HG03135 (cell line): ENCODE data around the gene MSX2.

Source experiments
- ATAC-seq: cut with Tn5 transposase; IDR thresholded peaks from one replicate; pipeline ENCODE4 v1.9.1; 2021; ENCODE audit warnings: mild to moderate bottlenecking, moderate library complexity; ENCODE audit not compliant: unreplicated experiment

Gene MSX2

DNA sequence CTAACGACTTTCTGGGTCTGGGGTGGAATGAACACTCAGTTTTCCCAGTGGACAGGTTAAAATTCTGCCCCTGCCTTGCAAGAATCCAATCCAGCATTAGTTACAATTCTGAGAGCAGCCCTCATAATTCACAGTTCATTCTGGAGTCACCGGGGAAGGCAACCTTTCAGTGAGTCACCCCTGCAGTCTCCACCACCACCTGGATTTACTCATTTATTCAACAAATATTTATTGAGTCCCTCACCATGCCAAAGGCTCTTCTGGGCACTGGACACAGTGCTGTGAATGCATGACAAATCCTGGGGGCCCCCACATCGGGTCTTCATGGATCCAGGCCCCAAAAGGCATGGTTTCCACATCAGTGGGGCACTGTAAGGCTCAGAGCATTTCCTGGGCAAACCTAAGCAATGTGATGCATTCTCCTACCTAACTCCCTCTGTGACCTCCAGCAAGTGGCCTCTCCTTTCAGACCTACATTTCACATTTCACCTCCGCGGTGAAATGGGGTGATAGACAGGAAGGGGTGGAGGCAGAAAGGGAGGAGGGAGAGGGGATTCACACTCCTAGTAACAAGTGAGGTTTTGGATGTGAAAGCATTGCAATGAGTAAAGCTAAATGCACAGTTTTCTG lies 6.4 kb upstream of the MSX2 start:
- no peak for ATAC-seq

DNA sequence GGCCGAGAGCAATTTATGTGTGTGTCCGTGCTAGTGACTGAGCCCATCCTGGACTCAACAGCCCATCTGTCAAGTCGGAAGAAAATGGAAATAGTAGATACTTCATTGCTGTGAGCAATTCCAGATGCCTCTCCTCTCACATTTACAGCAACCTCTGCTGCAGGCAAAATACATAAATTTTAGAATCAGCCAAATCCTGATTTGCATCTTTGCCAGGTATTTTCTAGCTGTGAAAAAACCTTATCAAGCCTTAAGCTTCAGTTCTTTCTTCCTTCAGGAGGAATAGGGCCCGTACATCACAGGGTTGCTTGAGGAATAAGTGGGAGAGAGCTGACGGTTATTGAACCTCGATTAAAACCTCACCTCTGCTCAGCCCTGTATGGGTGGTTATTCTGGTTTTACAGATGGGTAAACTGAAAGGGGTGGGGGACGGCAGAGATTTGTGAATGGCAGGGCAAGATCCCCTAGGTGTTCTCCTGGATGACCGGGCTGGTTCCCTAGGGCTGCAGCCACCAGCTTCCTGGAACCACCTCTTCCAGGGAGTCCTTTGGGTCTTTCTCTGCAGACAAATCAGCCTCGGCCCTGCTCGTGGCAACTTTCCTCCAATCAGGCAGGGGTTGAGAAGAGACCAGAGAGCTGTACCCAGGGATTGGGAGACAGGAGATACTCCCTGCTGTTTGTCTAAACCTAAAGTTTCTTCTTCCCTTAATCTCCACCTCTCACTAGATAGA lies 5.3 kb upstream of the MSX2 start:
- ATAC-seq: no peak

DNA sequence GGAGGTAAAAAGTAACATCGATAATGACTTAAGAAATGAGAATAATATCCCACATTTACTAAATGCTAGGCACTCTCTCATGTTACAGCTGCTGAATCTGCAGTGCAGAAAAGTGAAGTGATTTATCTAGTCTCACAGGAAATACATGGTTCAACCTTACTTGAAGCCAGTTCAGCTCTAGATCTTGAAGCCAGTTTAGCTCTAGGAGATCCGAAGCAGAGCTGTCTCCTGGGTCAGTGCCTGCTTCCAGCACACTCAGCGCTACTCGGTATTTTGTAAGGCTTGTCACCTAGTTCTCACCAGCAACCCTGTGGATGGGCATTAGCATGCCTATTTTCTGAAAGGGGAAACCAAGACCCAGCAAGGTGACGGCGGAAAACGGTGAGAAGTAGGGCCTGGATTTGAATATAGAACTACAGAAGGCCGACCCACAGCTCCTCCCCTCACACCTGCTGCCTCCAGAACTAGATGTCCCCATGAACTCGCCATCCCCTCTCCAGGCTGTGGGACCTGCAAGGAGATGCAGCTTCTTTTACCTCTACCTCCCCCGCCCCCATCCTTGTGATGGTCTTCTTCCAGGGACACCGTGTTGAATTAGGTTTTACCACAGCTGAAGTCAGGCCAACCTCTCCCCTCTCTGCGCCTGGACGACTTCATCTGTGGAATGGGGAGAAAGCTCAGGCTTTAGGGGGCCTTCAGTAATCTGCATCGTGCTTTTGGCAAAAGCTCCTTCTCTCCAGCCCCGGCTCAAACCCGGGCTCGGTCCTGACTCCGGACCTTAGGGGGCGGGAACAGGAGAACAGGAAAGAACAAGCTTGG lies 4.4 kb upstream of the MSX2 start:
- ATAC-seq: no peak

DNA sequence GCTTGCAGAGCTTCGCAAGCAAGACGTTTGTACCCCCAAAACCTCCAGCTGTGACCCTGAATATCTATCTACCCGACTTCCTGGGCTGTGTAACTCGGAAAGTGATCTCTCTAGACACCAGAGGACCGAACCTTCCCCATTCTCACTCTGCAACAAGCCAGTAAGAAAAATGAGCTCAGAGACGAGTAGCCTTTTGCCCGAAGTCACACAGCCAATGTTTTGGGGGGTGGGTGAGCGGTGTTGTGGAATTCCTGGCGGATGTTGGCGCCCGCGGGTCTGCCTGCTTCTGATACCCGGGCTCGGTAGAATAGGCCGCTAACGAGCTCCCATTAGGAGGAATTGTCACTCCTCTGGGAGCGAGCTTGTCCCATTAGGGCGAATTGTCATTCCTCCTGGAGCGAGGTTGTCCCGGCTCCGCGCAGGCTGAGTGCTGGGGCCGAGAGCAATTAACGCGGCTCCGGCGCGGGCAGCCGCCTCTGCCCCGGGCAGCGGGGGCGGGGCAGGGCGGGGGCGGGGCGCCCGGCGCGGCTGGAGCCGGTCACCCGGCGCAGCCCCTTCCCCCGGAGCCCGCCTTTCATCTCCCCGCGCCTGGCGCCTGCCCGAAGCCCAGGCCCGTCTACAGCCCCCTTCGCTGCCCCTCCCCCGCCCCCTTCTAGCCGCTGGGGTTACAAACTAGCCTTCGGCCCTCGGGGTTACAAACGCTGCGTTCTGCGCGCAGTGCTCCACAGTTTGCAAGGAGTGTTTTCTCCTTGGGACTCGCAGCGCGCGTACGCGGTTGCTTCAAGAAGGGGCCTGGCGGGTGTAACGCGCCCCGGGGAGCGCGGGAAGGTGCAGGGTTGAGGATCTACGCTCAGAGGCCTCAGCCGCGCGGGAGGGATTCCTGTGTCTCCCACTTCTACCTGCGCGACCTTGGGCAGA lies 3.5 kb upstream of the MSX2 start:
- ATAC-seq: no peak

DNA sequence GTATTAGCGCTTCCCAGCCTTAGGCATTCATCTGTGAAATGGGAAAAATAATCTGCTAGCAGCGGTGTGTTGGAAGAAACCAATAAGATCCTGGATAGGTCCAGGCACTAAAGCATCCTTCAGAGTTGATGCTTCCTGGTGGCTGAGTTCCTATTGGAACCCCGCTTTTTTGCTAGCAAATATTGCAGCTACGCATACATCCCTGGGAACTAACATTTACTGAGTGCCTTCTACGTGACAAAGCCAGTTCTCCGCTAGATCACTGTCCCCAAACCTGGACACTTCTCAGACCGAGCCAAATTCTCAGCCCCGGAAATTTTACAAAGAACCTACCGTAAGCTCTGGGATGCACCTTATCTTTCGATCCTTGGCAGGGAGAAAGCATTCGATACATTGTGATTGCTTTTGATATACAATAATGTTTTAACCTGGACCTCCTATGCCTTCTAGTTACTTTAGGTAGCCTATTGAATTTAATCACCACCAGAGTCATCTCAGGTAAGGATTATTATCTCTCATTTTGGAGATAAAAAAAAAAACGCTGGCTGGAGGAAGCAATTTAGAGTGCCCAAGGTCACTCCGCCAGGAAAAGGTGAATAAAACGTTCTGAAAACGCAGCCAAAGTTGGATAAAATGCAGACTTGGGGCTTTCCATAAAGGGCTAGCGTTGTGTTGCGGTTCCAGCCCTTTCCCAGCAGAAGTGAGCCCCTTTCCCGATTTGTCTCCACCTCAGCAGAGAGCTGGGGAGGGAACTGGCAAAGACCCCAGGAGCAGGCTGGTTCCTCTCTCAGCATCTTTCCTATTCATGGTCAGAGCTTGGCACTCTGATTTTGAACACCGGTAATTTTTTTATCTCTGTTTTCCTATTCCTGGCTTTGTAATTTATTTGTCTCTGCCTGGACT lies 2.6 kb upstream of the MSX2 start:
- ATAC-seq: no peak

DNA sequence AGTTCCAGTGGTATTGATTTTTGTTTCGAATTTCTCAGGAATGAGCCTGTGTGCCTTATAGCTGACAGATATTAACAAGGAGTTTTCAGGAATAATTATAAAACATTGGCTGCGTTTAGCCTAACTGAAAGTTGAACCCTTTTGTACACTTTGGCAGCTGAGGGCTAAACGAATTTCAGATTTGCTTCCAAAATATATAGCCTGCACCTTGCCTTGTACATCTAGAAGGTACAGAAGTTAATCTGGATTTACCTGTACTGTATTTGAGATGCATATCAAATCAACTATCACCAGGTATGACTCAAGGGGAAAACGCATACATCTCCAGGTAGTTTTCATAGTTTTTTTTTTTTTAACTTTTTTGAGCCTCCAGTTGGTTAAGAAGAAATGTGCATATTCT lies 1.9 kb upstream of the MSX2 start:
- ATAC-seq: no peak

DNA sequence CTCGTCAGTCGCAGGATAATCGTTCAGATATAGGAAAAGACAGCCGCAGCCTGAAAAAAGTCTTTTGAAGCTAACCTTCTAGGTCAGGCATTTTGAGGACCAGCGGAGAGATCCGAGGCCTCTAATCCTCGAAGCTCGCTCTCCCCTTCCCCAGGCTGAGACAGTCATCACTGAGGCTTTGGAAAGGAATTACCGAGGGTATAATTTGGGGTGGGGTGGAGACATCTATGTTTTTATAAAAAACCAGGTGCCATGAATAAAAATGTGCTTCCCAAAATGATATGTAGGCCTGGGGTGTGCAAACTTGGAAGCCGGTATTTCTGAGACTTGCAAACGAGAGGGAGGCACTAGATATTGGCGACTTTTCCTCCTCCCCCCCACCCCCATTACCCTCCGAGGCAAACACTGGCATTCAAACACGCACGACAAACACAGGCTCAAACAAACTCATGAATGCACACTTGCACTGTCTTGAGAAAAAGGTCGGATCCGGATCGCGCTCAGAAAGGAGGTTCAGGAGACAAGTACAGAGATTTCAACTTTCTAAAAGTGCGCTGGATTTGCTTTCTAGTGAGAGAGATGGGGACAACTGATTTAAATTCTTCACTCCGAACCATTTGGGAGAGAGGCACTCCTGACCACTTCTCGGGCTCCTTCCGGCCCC lies 935 bp upstream of the MSX2 start:
- no peak for ATAC-seq

DNA sequence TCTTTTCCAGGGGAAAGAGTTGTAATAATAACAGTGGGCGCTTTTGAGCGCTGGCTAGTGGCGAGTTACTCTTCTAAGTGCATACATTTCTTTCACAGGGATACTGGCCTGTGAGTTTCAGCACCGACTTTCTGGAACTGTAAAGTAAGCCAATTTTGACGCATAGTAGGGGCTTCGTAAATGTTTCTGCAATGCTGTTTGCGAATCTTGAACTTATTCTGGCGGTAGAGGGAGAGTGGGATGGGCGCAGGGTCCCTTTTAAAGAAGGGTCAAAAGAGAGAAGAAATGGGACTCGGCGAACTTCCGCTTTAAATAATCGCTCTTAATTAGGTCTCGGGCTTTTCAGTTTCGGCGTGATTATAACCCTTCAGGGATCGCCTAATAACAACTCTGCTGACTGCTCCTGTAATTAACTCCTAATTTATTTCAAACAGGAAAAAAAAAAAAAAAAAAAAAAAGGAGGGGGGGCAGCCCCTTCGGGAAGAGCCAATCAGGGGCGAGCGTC lies 351 bp upstream of the MSX2 start:
- ATAC-seq: no peak

DNA sequence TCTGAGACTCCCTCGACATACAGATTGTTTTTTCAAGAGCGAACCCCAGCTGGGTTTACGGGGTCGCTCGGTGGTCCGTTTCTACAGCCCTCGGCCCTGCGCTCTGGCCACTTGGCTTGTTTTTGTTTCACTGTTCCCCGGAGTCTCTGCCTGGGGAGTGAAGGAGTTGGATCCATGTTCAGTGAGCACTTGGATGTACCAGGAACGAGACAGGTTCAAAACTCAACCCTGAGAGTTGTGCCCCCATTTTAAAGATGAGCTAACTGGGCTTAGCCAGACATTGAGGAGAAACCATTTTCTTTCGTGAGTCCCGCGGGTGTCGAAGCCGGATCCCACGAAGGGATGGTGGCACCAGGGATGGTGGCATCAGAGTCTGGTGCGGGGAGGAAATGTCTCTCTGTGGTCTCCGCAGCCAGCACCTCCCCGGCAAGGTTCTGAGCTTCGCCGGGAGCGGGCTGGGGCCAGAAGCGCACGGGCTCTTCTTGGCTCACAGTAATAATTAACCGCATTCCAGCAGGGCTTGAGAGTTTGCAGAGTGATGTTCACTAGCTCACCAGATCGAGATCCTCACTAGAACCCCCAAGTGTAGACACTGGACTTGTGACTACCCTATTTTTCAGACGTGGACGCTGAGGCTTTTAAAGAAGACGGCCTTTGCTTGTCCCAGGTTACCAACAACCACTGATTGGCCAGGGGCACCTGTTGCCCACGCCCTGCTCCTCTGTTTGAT lies 1.0 kb downstream of the MSX2 start:
- ATAC-seq: no peak

DNA sequence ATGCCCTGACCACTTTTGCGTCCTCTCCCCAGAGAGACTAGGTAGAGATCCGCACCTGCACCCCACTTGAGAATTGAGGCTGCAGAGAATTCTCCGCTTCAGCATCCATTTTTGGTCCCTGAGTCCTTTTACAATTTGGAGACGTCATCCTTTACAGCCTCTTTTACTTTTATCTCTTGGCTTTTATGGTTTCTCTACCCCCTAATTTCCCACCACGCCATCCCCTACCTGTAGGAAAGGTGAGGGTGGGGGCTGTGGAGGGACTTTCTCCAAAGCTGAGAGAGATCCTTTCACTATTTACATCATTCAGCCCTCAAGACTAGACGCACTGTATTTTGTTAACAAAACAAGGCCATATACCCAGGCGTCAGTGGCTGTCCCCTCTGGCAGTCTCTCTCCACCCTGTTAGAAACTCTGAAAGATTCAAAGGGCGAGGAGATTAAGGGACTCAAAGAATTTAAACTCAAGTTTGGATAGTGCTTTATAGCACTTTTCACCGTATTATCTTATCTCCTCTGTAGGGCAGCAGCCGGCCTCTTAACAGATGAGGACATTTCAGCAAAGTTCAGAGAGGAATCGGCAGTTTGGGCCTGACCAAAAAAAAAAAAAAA lies 1.7 kb downstream of the MSX2 start:
- ATAC-seq: no peak

DNA sequence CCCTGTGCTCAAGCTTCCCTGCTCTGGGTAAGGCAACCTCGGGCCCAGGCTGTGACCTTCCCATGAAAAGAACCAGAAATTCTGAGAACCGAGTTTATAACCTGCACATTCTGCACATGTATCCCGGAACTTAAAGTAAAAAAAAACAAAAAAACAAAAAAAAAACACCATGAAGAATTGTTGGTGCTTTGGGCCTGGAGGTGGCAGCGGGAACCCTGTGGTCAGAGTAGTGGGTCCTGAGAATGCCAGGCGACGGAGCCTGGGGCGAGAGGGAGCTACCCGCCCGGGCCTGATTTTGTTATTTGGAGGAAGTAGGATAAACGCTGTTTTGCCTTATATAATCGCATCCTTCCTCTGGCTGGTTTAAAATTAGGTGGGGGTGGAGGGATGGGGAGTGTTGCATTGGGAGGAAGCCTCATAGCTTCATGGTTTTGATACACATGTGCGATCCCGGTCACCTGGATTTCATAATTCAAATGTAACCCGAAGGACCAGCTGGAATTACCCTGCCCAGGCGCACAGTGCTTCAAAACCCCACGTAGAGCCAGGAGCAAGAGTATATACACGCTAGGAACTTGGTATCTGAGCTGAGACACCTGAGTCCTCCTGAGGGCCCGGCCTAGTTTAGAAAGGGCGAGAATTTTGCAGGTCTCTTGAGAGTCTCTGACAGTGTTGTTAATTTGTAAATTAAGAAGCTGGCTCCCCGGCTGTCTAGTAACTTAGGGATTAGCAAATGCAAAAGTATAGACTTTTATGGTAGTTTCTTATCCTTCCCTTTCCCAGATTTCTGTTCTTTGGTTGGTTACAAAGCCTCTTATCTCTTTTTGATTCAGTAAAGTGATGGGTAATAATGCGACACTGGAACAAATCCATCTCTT lies 2.8 kb downstream of the MSX2 start:
- ATAC-seq: no peak

DNA sequence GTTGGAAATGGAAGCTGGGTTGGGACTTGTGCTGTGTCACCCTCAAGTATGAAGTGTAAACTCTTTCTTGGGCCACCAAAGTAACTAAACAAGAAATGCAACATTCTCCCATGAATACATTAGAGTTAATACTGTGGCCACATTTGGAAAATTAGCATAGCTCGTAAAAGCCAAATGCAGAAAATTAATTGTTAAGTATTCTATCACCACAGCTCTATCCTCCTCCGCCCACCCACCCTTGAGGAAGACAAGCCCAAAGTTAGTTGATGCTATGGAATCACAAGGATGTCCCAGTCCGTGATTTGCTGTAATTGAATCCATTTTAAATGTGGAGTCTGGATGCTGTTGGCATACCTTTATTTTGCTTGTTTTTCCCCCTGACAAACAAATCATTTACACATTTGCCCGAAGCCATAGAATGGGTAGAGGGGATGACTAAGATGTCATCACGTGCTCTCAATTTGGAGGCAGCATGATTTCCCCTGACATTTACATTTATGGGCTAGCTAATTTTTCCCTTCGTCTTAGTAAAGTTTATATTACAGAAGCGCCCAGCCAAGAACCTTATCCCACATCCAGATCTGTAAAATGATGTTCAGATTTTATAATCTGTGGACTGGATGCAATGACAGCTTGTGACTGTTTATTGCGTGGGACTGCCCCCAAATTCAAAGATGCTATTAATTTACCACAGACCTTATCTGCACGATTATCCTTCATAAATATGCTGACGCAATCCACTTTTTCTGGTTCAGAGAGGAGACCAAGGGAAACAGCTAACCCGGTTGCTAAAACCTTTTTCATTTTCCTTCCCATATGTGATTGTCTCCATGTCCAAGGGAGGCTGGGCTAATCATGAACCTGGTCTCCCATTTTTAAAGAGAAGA lies 3.7 kb downstream of the MSX2 start:
- no peak for ATAC-seq

DNA sequence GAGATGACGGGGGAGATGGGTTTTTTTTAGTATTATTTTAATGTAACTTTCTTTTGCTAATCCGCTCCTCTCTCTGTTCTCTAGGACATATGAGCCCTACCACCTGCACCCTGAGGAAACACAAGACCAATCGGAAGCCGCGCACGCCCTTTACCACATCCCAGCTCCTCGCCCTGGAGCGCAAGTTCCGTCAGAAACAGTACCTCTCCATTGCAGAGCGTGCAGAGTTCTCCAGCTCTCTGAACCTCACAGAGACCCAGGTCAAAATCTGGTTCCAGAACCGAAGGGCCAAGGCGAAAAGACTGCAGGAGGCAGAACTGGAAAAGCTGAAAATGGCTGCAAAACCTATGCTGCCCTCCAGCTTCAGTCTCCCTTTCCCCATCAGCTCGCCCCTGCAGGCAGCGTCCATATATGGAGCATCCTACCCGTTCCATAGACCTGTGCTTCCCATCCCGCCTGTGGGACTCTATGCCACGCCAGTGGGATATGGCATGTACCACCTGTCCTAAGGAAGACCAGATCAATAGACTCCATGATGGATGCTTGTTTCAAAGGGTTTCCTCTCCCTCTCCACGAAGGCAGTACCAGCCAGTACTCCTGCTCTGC lies 4.8 kb downstream of the MSX2 start:
- no peak for ATAC-seq

DNA sequence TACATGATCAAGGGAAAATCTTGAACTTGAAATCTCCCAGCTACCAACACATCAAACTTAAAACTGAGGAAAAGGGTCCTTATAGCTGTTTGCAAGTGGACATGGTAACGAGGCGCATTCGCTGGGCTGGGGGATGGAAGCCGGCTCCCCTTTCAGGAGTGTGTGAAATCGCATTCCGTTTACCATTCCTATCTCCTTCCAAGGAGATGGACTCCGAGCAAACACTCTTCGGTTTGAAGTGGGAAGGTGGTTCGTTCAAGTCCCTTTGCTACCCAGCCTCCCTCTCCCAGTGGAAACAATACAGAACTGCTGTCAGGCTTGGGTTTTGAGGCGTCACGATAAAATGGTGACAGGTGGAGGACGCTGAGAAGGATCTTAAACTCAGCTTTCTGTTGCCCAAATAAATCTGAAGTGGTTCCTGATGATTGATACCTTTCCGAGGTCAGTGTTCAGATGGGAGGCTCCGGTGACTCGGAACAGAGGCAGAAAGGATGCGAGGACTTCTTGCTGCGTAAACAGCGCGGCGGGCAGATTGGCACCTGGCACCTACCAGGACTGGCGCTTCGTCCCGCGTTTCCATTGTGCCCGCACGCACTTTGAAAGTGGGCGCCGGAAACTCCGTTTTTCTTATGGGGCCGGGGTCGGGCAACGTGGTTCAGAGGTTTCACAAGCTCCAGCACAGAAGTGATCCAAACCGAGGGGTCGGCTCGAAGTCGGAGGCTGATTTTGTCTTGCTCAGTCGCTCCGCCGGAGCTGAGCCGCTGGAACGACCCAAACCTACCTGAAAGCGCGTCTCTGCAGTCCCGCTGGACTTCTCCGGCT lies 7.0 kb downstream of the MSX2 start:
- no peak for ATAC-seq
